OCI-M2 (cell line): ENCODE data around the gene MBLAC1.

ENCODE experiments used
- DNase-seq: peaks from one replicate; lab custom pipeline; 2025; ENCODE audit not compliant: unreplicated experiment; lab: John Stamatoyannopoulos, UW

MBLAC1 gene

GRCh38 chr7:100126931-100127865 lies at the start of gene MBLAC1:
Gene MBLAC1, plus strand, starts transcription at chr7:100126967. Its CDS starts 429 bp downstream, at chr7:100127396.
- peak; percentile 63 for DNase-seq

GRCh38 chr7:100077205-100077604 lies 49.6 kb upstream of the MBLAC1 start:
- DNase-seq, result no peak

DNA sequence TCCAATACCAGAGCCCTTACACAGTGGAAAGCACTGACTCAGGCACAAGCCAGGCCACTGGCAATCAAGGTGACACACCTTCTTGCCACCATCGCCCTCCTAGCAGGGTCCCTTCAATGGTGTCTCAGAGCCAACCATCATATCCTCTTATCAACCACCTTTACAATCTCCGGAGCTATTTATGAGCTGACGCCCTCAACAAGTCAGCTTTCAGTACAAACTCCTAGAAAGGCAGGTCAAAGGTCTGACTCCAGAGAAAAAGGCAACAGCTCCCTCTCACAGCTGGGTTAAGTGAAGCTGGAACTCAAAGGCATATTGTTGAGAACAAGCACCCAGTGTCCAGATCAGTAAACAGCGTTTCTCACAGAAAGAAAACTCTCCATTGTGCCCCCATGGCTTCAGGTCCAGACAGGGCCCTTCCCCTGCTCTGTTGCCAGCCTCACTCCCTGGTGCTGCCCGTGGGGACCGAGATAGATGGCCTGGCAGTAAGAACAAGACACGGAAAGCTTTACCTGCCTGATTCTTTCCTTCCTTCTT lies 47.7 kb upstream of the MBLAC1 start:
- no peak for DNase-seq

GRCh38 chr7:100080907-100081534 lies 45.7 kb upstream of the MBLAC1 start:
- DNase-seq, result no peak

- DNase-seq, result peak; percentile 69
Measured at GRCh38 chr7:100081535-100082102, 45.1 kb upstream of the MBLAC1 start, which contains the start of gene ZNF3. Gene ZNF3, minus strand, starts transcription at chr7:100081723. Its CDS starts 4,366 bp downstream, at chr7:100077357.

DNA sequence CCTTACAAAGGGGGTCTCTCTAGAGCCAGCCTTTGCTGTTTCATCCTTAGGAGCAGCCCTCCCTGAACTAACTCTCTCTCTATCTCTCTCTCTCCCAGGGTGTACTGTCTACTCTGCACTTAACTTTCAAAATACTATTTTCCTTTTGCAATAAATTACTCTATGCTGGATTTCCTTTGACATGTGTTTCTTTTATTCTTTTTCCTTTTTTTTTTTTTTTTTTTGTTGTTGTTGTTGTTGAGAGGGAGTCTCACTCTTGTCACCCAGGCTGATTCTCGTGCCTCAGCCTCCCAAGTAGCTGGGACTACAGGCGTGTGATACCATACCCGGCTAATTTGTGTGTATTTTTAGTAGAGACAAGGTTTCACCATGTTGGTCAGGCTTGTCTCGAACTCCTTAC lies 43.8 kb upstream of the MBLAC1 start:
- DNase-seq, result no peak

- DNase-seq, result no peak
Measured at GRCh38 chr7:100085515-100085914, 41.3 kb upstream of the MBLAC1 start.

DNA sequence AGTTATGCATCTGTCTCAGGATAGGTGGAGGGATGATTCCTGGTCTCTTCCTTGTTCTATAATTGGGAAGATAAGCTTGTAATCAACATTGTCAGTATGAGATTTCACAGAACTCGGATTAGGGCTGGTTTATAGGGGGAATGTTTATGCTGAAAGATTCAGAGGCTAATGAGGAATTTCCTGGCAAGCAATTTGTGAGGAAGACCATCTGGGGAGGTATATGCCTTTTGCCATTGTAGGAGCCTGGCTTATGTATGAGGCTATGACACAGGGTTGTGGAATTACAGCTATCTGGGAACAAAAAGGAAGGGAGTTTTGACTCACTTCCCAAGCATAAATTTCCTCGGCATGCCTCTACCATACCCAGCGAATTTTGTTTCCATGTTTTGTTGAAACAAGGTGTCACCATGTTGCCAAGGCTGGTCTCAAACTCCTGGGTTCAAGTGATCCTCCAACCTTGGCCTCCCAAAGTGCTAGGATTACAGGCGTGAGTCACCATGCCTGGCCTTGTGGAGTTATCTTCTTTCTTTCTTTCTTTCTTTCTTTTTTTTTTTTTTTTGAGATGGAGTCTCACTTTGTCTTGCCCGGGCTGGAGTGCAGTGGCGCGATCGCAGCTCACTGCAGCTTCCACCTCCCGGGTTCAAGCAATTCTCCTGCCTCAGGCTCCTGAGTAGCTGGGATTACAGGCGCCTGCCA lies 39.6 kb upstream of the MBLAC1 start:
- DNase-seq, result no peak

GRCh38 chr7:100088095-100088620 lies 38.6 kb upstream of the MBLAC1 start:
- no peak for DNase-seq

- peak; percentile 32 for DNase-seq
Measured at GRCh38 chr7:100088621-100089457, 37.9 kb upstream of the MBLAC1 start, which contains the start of gene COPS6. Gene COPS6, plus strand, starts transcription at chr7:100088969. Its CDS starts 22 bp downstream, at chr7:100088991.

DNA sequence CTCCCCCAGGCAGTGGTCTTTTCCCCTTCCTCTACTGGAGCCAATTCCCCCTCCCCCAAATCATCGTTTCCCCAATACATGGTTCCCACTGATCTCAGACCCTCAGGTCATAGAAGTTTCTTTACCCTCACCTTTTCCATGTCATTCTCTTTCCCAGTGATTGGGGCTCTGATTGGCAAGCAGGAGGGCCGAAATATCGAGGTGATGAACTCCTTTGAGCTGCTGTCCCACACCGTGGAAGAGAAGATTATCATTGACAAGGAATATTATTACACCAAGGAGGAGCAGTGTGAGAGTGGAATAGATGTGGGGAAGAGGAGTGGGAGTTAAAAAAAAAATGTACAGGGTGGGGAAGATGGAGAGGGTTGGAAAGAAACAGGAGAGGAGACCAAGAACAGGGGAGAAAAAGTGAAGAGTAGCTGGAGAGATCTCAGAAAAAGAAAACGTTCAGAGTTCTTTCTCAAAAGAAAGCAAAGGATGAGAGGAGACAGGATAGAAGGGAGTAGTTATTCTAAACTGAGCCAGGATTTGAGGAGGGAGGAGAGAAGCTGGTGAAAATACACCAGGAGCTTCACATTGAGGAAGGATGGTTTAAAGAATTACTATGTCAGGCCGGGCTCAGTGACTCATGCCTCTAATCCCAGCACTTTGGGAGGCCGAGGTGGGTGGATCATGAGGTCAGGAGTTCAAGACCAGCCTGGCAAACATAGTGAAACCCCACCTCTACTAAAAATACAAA lies 37.1 kb upstream of the MBLAC1 start:
- no peak for DNase-seq

- DNase-seq, result no peak
Measured at GRCh38 chr7:100090527-100091410, 36.0 kb upstream of the MBLAC1 start.

DNA sequence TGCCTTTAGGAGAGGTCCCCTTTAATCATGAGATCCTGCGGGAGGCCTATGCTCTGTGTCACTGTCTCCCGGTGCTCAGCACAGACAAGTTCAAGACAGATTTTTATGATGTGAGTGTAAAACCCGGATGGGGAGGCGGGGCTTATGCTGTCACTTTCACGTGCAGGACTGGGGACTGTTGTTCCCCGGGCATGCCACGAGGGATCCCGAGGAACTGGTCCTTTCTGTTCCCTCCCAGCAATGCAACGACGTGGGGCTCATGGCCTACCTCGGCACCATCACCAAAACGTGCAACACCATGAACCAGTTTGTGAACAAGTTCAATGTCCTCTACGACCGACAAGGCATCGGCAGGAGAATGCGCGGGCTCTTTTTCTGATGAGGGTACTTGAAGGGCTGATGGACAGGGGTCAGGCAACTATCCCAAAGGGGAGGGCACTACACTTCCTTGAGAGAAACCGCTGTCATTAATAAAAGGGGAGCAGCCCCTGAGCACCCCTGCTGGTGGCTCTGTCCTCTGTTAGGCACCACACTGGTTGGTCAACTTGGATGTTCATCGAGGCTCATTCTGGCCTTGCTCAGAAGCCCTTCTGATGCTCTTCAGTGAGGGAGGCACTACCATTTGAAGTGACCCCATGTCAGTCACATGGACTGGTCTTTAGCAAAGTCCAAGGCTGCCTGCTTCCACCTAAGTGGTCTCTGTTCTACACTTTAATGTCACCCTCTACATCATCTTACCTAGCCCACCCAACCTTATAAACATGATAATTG lies 35.2 kb upstream of the MBLAC1 start:
- no peak for DNase-seq

GRCh38 chr7:100093054-100093453 lies 33.7 kb upstream of the MBLAC1 start:
- no peak for DNase-seq

DNA sequence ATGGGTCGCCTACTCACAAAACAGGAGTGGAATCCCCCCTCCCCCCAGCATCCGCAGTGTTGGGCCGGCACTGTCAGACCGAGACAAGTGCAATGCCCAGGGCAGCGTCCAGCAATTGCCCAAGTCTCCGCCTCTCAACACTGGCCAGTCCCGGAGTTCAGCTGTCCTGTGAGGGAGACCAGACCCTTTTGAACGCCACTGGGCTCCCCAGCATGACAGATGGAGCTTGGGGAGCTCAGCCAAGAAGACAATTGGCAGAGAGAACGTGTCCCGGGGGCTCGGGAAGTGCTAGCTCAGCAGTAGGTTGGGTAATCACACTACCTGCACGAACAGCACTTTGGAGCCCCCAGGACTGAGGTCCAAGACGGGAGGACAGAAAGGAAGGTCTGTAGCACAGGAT lies 33.3 kb upstream of the MBLAC1 start:
- DNase-seq, result no peak

DNA sequence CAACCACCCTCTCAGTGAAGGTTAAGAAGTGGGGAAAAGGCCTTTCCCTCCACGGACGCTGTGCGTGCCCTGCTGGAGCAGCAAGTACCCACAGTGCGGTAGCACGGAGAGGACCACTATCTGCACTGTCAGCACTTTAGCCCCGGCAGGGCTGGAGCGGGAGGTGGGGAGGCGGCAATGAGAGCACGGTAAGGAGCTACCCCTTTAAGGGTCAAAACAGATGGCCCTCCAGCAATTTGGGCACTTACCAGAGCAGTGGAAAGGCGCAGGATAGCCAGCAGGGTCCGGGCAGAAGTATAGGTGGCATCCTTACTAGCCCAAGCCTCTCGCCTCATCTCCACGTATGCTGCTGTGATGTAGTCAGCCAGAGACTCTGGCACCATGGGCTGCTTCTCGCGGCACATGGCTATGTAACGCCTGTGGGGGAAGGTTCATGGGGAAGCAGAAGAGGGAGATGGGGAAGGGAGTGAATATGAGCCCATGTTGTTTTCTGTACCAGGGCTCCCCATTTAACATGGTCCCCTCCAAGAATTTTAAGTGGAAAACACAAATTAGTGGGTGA lies 32.8 kb upstream of the MBLAC1 start:
- DNase-seq, result no peak

- no peak for DNase-seq
Measured at GRCh38 chr7:100095289-100095688, 31.5 kb upstream of the MBLAC1 start.
